GM12878 (cell line): ENCODE measurements around the gene LRRC8A. TPM values are rescaled to one million over a fixed set of nuclear protein-coding genes. Genes with fewer than 3 reads are reported as not detected.

Experiments
- ATAC-seq: fragments of 200-7000 bp; cut with Tn5 transposase; 3 replicates; pipeline ENCODE4 v1.9.1; 2020; ENCODE audit warnings: mild to moderate bottlenecking, moderate library complexity
- BruUV-seq: library from RNA; stranded (reverse); fragments of 400-500 nt; replicated peaks from 2 replicates; lab custom pipeline; 2021; lab: Mats Ljungman, UMichigan
- CTCF ChIA-PET: fragments of 300-600 bp; sonication (Branson Sonifier 250); formaldehyde crosslinking; extraction: SDS; loops from one replicate; lab custom pipeline; 2021; ENCODE audit warnings: inconsistent platforms; lab: Yijun Ruan, JAX
- POLR2A ChIA-PET: fragments of 350-600 bp; formaldehyde crosslinking; extraction: SDS; loops from one replicate; lab custom pipeline; 2021; ENCODE audit warnings: inconsistent platforms; lab: Charles Lee
- RAD21 ChIA-PET: fragments of 300-600 bp; sonication (Branson Sonifier 250); formaldehyde crosslinking; loops from one replicate; lab custom pipeline; 2023; ENCODE audit warnings: antibody characterized with exemption; ENCODE audit not compliant: unreplicated experiment; lab: Charles Lee
- SMC1A ChIA-PET: fragments of 300-600 bp; sonication (Branson Sonifier 250); formaldehyde crosslinking; loops from one replicate; lab custom pipeline; 2023; ENCODE audit not compliant: unreplicated experiment, uncharacterized antibody; lab: Charles Lee
- DNase-seq: peaks from one replicate; pipeline ENCODE4 v3.0.0-alpha.2; 2011; ENCODE audit warnings: low read depth, low spot score
- FAIRE-seq: peaks from 3 replicates; lab custom pipeline; 2011; peaks lifted over from hg19 to GRCh38; lab: Jason Lieb, UNC
- H2AFZ ChIP-seq: 2 replicates; pipeline ENCODE4 v1.6.0; 2011; ENCODE audit warnings: low read depth, low read length, control low read depth; ENCODE audit not compliant: control insufficient read depth
- H3K27ac ChIP-seq: 2 replicates; pipeline ENCODE4 v1.5.1; 2011; ENCODE audit warnings: control low read depth; ENCODE audit not compliant: control insufficient read depth, insufficient read depth
- H3K27me3 ChIP-seq, 2 experiments: replicated peaks in 1 of 2; 2 replicates each; pipeline versions ENCODE4 v1.6.0 to v1.6.1; 2011; ENCODE audit warnings: low read length in 1 of 2; ENCODE audit not compliant: control insufficient read depth in 2 of 2, insufficient read depth in 2 of 2
- H3K36me3 ChIP-seq, 2 experiments: 2 replicates each; pipeline ENCODE4 v1.5.1; 2011; ENCODE audit warnings: low read length in 1 of 2; ENCODE audit not compliant: control insufficient read depth in 2 of 2, insufficient read depth in 2 of 2
- H3K4me1 ChIP-seq: 2 replicates; pipeline ENCODE4 v1.6.1; 2011; ENCODE audit warnings: mild to moderate bottlenecking, low read length, moderate library complexity, mixed read lengths; ENCODE audit not compliant: control insufficient read depth, insufficient read depth
- H3K4me2 ChIP-seq: 2 replicates; pipeline ENCODE4 v1.6.0; 2011; ENCODE audit warnings: control low read depth; ENCODE audit not compliant: control insufficient read depth, insufficient read depth
- H3K4me3 ChIP-seq: fragments of 200-600 bp; sonication (generic); 2 replicates; pipeline ENCODE4 v1.5.1; 2016
- H3K79me2 ChIP-seq: 2 replicates; pipeline ENCODE4 v1.6.0; 2011; ENCODE audit warnings: low read length; ENCODE audit not compliant: control insufficient read depth, insufficient read depth
- H3K9ac ChIP-seq: 2 replicates; pipeline ENCODE4 v1.8.0; 2011; ENCODE audit warnings: low read length, control low read depth, mixed read lengths; ENCODE audit not compliant: control insufficient read depth, insufficient read depth
- H3K9me3 ChIP-seq: replicated peaks from 3 replicates; pipeline ENCODE4 v1.5.1; 2011; ENCODE audit warnings: mild to moderate bottlenecking, low read length; ENCODE audit not compliant: control insufficient read depth, insufficient read depth
- H4K20me1 ChIP-seq: 2 replicates; pipeline ENCODE4 v1.6.0; 2011; ENCODE audit not compliant: control insufficient read depth, insufficient read depth
- BACH1 ChIP-seq: fragments of 450-650 bp; IDR thresholded peaks from 2 replicates; pipeline ENCODE4 v1.6.1; 2017; ENCODE audit warnings: mild to moderate bottlenecking, borderline replicate concordance
- CHD1 ChIP-seq: IDR thresholded peaks from 2 replicates; pipeline ENCODE4 v1.6.1; 2012; ENCODE audit warnings: low read depth, low read length, improper control_type of control experiment
- CREB1 ChIP-seq: IDR thresholded peaks from 2 replicates; pipeline ENCODE4 v1.6.1; 2012; ENCODE audit warnings: low read depth, mild to moderate bottlenecking, inconsistent platforms
- GABPA ChIP-seq: IDR thresholded peaks from 2 replicates; pipeline ENCODE4 v1.6.1; 2014; ENCODE audit warnings: antibody characterized with exemption, low read depth, mild to moderate bottlenecking, inconsistent platforms
- GATAD2B ChIP-seq: fragments of 450-650 bp; conservative IDR thresholded peaks from 2 replicates; pipeline ENCODE4 v1.6.1; 2017; ENCODE audit warnings: low read depth, mild to moderate bottlenecking, moderate library complexity
- KAT2A ChIP-seq: conservative IDR thresholded peaks from 2 replicates; pipeline ENCODE4 v1.6.1; 2011; ENCODE audit warnings: low read depth, low read length; ENCODE audit not compliant: control insufficient read depth
- NR2F1 ChIP-seq: fragments of 450-650 bp; conservative IDR thresholded peaks from 2 replicates; pipeline ENCODE4 v1.6.1; 2017; ENCODE audit warnings: mild to moderate bottlenecking
- STAT1 ChIP-seq: fragments of 450-650 bp; conservative IDR thresholded peaks from 2 replicates; pipeline ENCODE4 v1.6.1; 2014; ENCODE audit warnings: antibody characterized with exemption, mild to moderate bottlenecking
- WGBS: methylation state at CpG from one replicate; pipeline ENCODE4 v1.1.6; 2016; ENCODE audit warnings: low lambda C conversion rate; ENCODE audit not compliant: insufficient replicate concordance, insufficient coverage; ENCODE audit errors: missing lambda C conversion rate; 5-methylcytosine and 5-hydroxymethylcytosine counted together
- in situ Hi-C: fragments of 300-500 bp; cut with MboI; formaldehyde crosslinking; loops from 9 replicates; pipeline ENCODE4 v1.14.3; 2018; ENCODE audit warnings: mixed read lengths
- intact Hi-C: fragments of 100-400 bp; cut with micrococcal nuclease; formaldehyde crosslinking; loops from one replicate; pipeline ENCODE4 v1.14.2; 2022; ENCODE audit not compliant: unreplicated experiment
- polyA plus RNA-seq, 11 experiments: library from polyadenylated mRNA; depleted of rRNA in 4 of 11; unstranded in 6 of 11; stranded (reverse) in 5 of 11; fragments of >200 nt; fragmentation: Nextera tagmentation in 4 of 11; fragmentation: Illumina TruSeq in 1 of 11; extraction: Ambion mirVana in 4 of 11; extraction: Trizol in 1 of 11; gene quantifications; 1 replicate in 1 of 11; 2 replicates in 10 of 11; pipeline versions ENCODE4 v1.2.1 to v1.2.3, GENCODE V29; 2011 to 2016; ENCODE audit warnings: inconsistent platforms in 2 of 11, missing spikeins in 2 of 11, low read depth in 1 of 11
- total RNA-seq, 4 experiments: library from RNA; depleted of rRNA in 3 of 4; stranded (reverse); fragments of >200 nt in 3 of 4; fragmentation: Illumina TruSeq in 1 of 4; extraction: Trizol in 1 of 4; gene quantifications; 2 replicates each; pipeline versions ENCODE4 v1.2.1 to v1.2.3, GENCODE V29; 2013 to 2021

LRRC8A gene
- total and polyA plus RNA-seq, 10 of the 15 experiments (the other 5 are each of a cell fraction or from before 2014, with no cell fraction given), result 1.6 to 15.9 (median 9.7) TPM

DNA sequence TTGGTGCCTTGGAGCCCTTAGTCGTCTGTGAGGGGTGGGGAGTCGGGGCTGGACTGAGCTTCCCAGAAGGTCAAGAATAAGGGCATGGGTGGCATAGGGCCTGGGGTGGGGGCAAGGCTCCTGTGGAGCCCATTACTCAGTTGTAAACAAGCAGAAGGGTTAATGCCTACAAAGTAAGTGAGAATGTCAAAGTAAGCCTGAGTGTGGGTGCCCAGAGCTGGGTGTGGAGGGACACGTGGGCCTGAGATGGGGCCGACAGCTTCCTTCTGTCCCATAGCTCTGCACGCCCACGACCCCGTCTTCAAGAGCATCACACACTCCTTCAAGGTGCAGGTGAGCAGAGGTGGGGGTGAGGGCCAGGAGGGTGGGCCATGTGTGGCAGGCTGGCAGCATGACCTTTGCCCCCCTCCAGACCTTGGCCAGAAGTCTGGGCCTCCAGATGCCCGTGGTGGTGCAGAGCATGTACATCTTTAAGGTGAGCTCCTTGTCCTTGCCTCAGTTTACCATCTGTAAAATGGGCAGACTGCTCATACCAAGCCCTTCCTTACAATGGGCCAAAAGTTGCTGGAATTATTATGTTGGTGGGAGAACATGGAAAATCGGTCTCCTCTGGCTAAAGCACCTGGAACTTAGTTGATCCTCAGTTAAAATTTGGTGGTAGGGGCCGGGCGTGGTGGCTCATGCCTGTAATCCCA, 54.4 kb downstream of the LRRC8A start:
- ChIA-PET CTCF (interaction anchor here (0.6 to 1.4 kb wide), 3 partner anchors 8 to 737 kb away, joined by 3 to 9 read pairs (median 4); no protein-coding TSS in a partner anchor), SMC1A (no interaction called here), RAD21 (no interaction called here), POLR2A (interaction anchor here (0.5 to 0.7 kb wide), 2 partner anchors 94 to 202 kb away, joined by 3 to 10 read pairs; no protein-coding TSS in a partner anchor)
- no TSS peak for BruUV-seq
- FAIRE-seq (no peak), ATAC-seq (no peak), DNase-seq (no peak)
- H3K27me3 ChIP-seq, result no peaks in the 10 kb centered on the region
- no peaks in the 10 kb centered on the region for H3K36me3 ChIP-seq
- intact Hi-C loops, result no loop called here
- in situ Hi-C loops, result no loop called here
- no peaks in the 10 kb centered on the region for H3K9me3 ChIP-seq
- no peak overlapping the region for H2AFZ ChIP-seq
- no peaks in the 10 kb centered on the region for H3K4me1 ChIP-seq
- H3K9ac ChIP-seq, result no peak overlapping the region
- H3K79me2 ChIP-seq, result no peaks in the 10 kb centered on the region
- WGBS, result 27% methylated on average over 11 of the region's 11 CpGs
- H3K27ac ChIP-seq, result no peak overlapping the region
- H4K20me1 ChIP-seq, result no peaks in the 10 kb centered on the region
- TF ChIP-seq GABPA, result no peak
- TF ChIP-seq KAT2A, result no peak
- TF ChIP-seq GATAD2B, result no peak
- no peak for TF ChIP-seq CHD1
- TF ChIP-seq STAT1, result no peak
- no peak for TF ChIP-seq CREB1
- TF ChIP-seq BACH1, result no peak
- TF ChIP-seq NR2F1, result no peak
- no peak overlapping the region for H3K4me3 ChIP-seq
- H3K4me2 ChIP-seq, result no peak overlapping the region
